Lower leg skin (tissue), 4 donors: ENCODE data around the gene WWOX. TPM values are rescaled to one million over a fixed set of nuclear protein-coding genes. Genes with fewer than 3 reads are reported as not detected.
A peak's percentile ranks its signal among the peaks of the same experiment; 100 is the strongest.

Experiments
- DNase-seq, 2 donors: peaks; one replicate each; pipeline ENCODE4 v3.0.0-alpha.2; 2019; ENCODE audit warnings: low spot score in 2 of 2
- H3K4me3 ChIP-seq: fragments of 200-600 bp; sonication (generic); 2 replicates; pipeline ENCODE4 v1.5.1; 2017; ENCODE audit warnings: mild to moderate bottlenecking, low read depth; ENCODE audit not compliant: poor library complexity, severe bottlenecking
- POLR2A ChIP-seq, 2 donors: fragments of 450-650 bp; IDR thresholded peaks; one replicate each; pipeline ENCODE4 v1.6.1; 2016 to 2017; ENCODE audit warnings: antibody characterized with exemption in 2 of 2, mild to moderate bottlenecking in 1 of 2, moderate library complexity in 1 of 2
- WGBS, 2 donors: methylation state at CpG; one replicate each; pipeline ENCODE4 v1.1.5; 2018; 5-methylcytosine and 5-hydroxymethylcytosine counted together
- intact Hi-C: fragments of 100-400 bp; cut with DNase I; formaldehyde crosslinking; loops from one replicate; pipeline ENCODE4 v1.15.0; 2023; ENCODE audit warnings: low total_unique reads
- total RNA-seq, 4 donors: library from RNA; depleted of rRNA; stranded (reverse); fragments of >200 nt; gene quantifications; one replicate each; pipeline ENCODE4 v1.1.0, GENCODE V29; 2016
- TF ChIP-seq, protein P1 (sequence below), 3 donors: fragments of 450-650 bp; IDR thresholded peaks; one replicate each; pipeline ENCODE4 v1.5.1; 2016; ENCODE audit warnings: antibody characterized with exemption in 3 of 3, mild to moderate bottlenecking in 3 of 3, moderate library complexity in 2 of 3

Gene WWOX
- total RNA-seq, 4 donors from 2014 or later = 21.0 to 82.7 (median 36.1) TPM

DNA sequence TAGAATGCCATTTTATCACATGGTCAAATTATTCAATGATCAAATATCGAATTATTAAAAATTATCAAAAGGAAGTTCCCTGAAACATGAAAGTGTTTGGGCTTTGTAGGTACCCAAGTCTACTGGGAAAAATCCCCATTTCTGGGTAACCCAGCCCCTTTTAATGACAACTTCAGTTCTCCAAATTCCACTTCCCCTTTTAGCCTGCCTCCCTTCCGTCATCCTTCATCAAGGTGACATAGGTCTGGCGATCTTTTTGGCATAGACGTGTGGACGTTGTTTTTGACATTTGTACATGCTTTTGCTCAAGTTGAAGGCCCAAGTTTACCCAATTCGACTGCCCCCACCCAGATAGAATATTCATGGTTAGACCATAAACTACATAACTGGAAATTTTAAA is 840.1 kb downstream of the WWOX start:
- 72 to 82% methylated on average over 6 of the region's 6 CpGs for WGBS, 2 donors
- H3K4me3 ChIP-seq = no peak overlapping the region
- TF ChIP-seq, protein P1, sequence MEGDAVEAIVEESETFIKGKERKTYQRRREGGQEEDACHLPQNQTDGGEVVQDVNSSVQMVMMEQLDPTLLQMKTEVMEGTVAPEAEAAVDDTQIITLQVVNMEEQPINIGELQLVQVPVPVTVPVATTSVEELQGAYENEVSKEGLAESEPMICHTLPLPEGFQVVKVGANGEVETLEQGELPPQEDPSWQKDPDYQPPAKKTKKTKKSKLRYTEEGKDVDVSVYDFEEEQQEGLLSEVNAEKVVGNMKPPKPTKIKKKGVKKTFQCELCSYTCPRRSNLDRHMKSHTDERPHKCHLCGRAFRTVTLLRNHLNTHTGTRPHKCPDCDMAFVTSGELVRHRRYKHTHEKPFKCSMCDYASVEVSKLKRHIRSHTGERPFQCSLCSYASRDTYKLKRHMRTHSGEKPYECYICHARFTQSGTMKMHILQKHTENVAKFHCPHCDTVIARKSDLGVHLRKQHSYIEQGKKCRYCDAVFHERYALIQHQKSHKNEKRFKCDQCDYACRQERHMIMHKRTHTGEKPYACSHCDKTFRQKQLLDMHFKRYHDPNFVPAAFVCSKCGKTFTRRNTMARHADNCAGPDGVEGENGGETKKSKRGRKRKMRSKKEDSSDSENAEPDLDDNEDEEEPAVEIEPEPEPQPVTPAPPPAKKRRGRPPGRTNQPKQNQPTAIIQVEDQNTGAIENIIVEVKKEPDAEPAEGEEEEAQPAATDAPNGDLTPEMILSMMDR (IDR thresholded peaks at IDR 0.05) = no peak
- TF ChIP-seq POLR2A (IDR thresholded peaks at IDR 0.05) = no peak
- intact Hi-C loops = no loop called here
- DNase-seq = no peak

DNA sequence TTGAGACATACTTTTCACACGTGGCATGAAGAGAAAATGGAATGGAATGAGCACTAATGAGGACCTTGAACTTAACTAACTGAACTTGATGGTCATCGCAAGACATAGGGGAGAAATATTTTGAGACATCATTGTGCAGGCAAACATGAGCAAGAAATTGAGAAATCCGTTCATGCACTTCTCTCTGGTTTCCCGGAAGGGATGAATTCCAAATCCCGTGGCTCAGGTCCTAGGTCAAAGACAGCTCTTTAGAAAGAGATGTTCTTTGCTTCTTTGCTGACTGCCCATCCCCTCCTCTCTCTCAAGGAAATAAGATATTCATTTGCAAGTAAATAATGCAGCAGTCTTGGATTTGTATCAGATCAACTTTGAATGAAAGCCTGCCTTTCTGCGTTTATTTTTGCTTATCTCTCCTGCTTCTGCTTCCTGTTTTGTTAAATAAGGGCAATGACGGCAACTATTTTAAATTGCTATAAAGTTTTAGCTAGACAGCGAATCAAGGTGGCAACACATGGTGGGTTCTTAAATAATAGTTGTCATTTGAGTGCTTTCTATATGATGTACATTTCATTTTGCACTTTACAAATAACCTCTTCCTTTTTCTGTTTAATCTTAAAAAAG is 843.3 kb downstream of the WWOX start:
- H3K4me3 ChIP-seq = no peak overlapping the region
- intact Hi-C loops = no loop called here
- peak in 1 of 2 donors; percentile 25 for DNase-seq
- 76% methylated on average over 8 of the region's 8 CpGs for WGBS, 2 donors
- TF ChIP-seq POLR2A (IDR thresholded peaks at IDR 0.05) = no peak
- TF ChIP-seq, protein P1 (IDR thresholded peaks at IDR 0.05) = no peak

DNA sequence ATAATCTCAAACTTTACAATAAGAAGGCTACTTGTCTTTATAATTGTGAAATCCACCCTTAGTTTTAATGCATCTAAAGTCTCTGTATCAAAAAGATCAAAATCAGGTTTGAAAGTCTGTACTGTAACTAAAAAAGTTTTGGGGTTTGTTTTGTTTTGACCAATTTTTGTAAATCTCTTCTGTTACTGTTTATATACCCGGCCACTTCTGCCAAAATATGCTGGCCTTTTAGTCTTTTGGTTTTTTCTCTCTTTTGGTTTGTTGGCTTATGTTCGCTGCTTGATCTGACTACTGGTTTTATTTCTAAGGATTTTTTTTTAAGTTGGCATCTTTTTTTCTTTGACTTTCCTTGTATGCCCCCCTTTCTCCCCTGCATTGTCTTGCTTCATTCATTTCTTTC is 845.9 kb downstream of the WWOX start:
- DNase-seq = no peak
- intact Hi-C loops = no loop called here
- WGBS, 2 donors = 68 to 73% methylated on average over 2 of the region's 2 CpGs
- H3K4me3 ChIP-seq = no peak overlapping the region
- TF ChIP-seq, protein P1 (IDR thresholded peaks at IDR 0.05) = no peak
- TF ChIP-seq POLR2A (IDR thresholded peaks at IDR 0.05) = no peak

DNA sequence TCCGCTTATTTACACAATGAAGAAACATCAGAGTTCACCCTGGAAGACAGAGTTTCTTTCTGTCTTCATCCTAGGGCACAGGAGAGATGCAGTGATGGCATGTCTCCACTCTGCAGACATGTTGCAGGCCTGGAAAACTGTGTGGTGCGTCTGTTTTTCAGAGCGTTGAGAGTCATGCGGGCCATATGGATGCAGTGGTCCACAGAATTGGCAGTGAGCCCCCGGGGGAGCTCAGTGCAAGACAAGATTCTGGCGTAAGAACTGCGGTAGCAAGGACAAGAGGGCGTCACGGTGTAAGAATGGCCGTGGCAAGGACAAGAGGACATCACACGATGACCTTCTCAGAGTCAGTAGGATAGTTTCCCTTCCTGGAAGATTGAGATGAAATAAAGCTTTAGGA is 847.1 kb downstream of the WWOX start:
- 88 to 92% methylated on average over 11 of the region's 11 CpGs for WGBS, 2 donors
- intact Hi-C loops = no loop called here
- no peak overlapping the region for H3K4me3 ChIP-seq
- TF ChIP-seq POLR2A (IDR thresholded peaks at IDR 0.05) = no peak
- DNase-seq = no peak

DNA sequence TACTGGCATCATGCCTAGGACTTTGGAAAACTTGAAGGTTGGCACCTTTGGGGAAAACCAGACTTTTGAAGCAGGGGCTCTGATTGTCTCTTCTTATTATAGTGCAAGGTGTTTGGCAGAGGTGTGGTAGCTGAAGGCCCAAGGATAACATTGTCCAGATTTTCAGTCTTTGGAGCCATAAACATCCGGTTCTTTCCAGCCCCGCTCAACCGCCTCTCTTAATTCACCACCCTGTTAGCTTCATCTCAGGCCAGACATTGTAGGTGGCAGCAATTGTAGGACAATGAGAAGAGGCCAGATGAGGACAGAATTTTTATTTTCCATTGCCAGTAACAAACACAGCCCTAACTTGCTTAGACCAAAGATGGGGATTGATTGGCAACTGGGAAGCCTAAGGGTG is 851.3 kb downstream of the WWOX start:
- whole genome bisulfite sequencing, 2 donors = 58 to 60% methylated on average over 3 of the region's 3 CpGs
- no peak for TF ChIP-seq POLR2A (IDR thresholded peaks at IDR 0.05)
- TF ChIP-seq, protein P1 (IDR thresholded peaks at IDR 0.05) = no peak
- peak in 1 of 2 donors; percentile 58 for DNase-seq
- intact Hi-C loops = no loop called here
- no peak overlapping the region for H3K4me3 ChIP-seq

DNA sequence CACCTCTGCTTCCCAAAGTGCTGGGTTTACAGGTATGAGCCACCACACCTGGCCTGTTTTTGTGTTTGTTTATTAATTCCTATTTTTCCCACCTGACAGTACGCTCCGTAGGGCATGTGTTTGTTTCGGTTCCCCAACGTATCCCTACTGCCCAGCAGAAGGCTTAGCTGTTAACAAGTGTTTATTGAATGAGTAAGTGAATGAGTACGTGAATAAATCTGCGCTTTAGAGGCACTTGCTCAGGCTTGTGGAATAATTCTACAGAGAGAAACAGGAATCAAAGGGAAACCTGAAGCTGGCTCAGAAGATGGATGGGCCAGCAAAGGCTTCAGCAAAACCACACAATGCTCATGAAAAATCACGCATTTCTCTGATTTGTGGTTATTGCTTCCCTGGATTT is 853.2 kb downstream of the WWOX start:
- intact Hi-C loops = no loop called here
- 86 to 91% methylated on average over 7 of the region's 7 CpGs for WGBS, 2 donors
- H3K4me3 ChIP-seq = no peak overlapping the region

More for the DNA sequence above, 853.2 kb downstream of the WWOX start:
- peak in 1 of 2 donors; percentile 25 for DNase-seq
- TF ChIP-seq, protein P1 (IDR thresholded peaks at IDR 0.05) = no peak
- no peak for TF ChIP-seq POLR2A (IDR thresholded peaks at IDR 0.05)
